Spleen (tissue), 7 donors: ENCODE data around the gene NCSTN.

Experiments used
- CTCF ChIP-seq, 11 experiments: fragments of 200-600 bp in 7 of 11; fragments of 450-650 bp in 4 of 11; sonication (generic) in 4 of 11; IDR thresholded peaks in 8 of 11; conservative IDR thresholded peaks in 3 of 11; 1 replicate in 7 of 11; 2 replicates in 4 of 11; pipeline versions ENCODE4 v1.4.0 to v1.8.0; 2016 to 2021; ENCODE audit warnings: antibody characterized with exemption in 11 of 11, inconsistent platforms in 4 of 11, mild to moderate bottlenecking in 1 of 11
- POLR2AphosphoS5 ChIP-seq, 3 donors: sonication (generic); formaldehyde crosslinking; IDR thresholded peaks; one replicate each; pipeline ENCODE4 v1.5.1; 2017; ENCODE audit warnings: antibody characterized with exemption in 3 of 3
- donor health status: DM: no; HTN: no; CAD: no; lungs with moderate emphysema.
- donor health status: DM: no; HTN: no; CAD: no.
- donor health status: DM: no; HTN: no; CAD: no.

- TF ChIP-seq POLR2AphosphoS5 (IDR thresholded peaks at IDR 0.05) (no peak), CTCF (IDR thresholded peaks at IDR 0.05 in 8 of 11, conservative IDR thresholded peaks at IDR 0.05 in 3 of 11) (no peak)
These were observed 34.5 kb downstream of the NCSTN start for GRCh38 chr1:160377585-160378206.
